ENCODE results near the gene SYPL2. TPM values are rescaled to one million over a fixed set of nuclear protein-coding genes. Genes with fewer than 3 reads are reported as not detected.

Gene SYPL2
- polyA plus RNA-seq, 2 of the 4 experiments (the other 2 are of a cell fraction), result 0.04 to 0.05 TPM

GRCh38 chr1:109501644-109502363 lies 35.5 kb downstream of the SYPL2 start (continued):
- TF ChIP-seq NFE2L2 (conservative IDR thresholded peaks at IDR 0.05; ENCODE audit: low read length), result no peak

- POLR2A ChIA-PET, result no interaction called here
- no peak for ATAC-seq
- DNase-seq (ENCODE audit: low read depth in 1 of 2, low spot score in 1 of 2), result no peak
These were observed 36.1 kb downstream of the SYPL2 start for GRCh38 chr1:109502364-109502851.

DNA sequence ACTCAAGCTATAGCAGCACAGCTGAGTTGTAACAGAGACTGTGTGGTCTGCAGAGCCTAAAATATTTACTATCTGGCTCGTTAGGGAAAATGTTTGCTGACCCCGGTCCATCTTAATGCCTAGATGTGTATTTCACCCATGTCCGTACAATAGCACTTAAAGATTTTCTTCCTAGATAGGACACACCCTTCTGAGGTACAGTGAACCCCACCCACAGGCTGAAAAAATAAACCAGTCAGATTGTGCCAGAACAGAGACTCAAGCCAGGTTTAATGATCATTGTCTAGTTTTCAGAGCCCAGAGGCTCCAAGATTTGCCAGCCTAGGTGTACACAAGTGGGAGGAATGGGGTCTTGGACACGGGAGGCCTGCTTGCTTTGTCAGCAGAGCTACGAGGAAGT lies 37.6 kb downstream of the SYPL2 start:
- Histone ChIP-seq H3K9me3 (no peaks in the 10 kb centered on the region), H3K4me1 (no peaks in the 10 kb centered on the region), H3K4me2 (no peak overlapping the region), H3K4me3 (no peak overlapping the region), H3K27ac (no peak overlapping the region)
- no peak for ATAC-seq
- POLR2A ChIA-PET, result no interaction called here
- no peak for FAIRE-seq
- CTCF ChIA-PET, result interaction anchor here (1.5 to 23.6 kb wide), 4 partner anchors 10 to 43 kb away, joined by 3 to 749 read pairs (median 166); partner anchors contain the start of genes CYB561D1 and GPR61
- TF ChIP-seq CBX2 (IDR thresholded peaks at IDR 0.05; ENCODE audit: borderline replicate concordance, low read depth), result no peak
- TF ChIP-seq SREBF2 (IDR thresholded peaks at IDR 0.05), result no peak
- no peak for TF ChIP-seq HOXB13 (CRISPR knock-in tag; IDR thresholded peaks at IDR 0.05; ENCODE audit: low read depth)
- no peak for TF ChIP-seq RNF2 (IDR thresholded peaks at IDR 0.05; ENCODE audit: borderline replicate concordance, low read depth)
- no peak for TF ChIP-seq ZNF302 (CRISPR knock-in tag; IDR thresholded peaks at IDR 0.05)
- no peak for TF ChIP-seq JUN (IDR thresholded peaks at IDR 0.05)
- DNase-seq (ENCODE audit: low read depth in 1 of 2, low spot score in 1 of 2), result no peak
- 69% methylated on average over 5 of the region's 5 CpGs for WGBS (ENCODE audit: missing lambda C conversion rate)

More at GRCh38 chr1:109502364-109502851, 36.1 kb downstream of the SYPL2 start:
- WGBS (ENCODE audit: missing lambda C conversion rate), result 93% methylated on average over 3 of the region's 3 CpGs
- TF ChIP-seq CHD4 (IDR thresholded peaks at IDR 0.05; ENCODE audit: borderline replicate concordance) (no peak), HOXB13 (CRISPR knock-in tag; IDR thresholded peaks at IDR 0.05; ENCODE audit: low read depth) (no peak), HES2 (IDR thresholded peaks at IDR 0.05) (no peak), PHF8 (IDR thresholded peaks at IDR 0.05; ENCODE audit: borderline replicate concordance, low read depth) (no peak), JUN (IDR thresholded peaks at IDR 0.05) (no peak), TP53 (CRISPR knock-in tag; IDR thresholded peaks at IDR 0.05) (no peak), FOXS1 (CRISPR knock-in tag; IDR thresholded peaks at IDR 0.05) (no peak), SREBF2 (IDR thresholded peaks at IDR 0.05) (no peak), MAZ (IDR thresholded peaks at IDR 0.05; ENCODE audit: borderline replicate concordance, low read depth, low read length) (no peak), HOXA7 (CRISPR knock-in tag; IDR thresholded peaks at IDR 0.05) (no peak), NFE2L2 (conservative IDR thresholded peaks at IDR 0.05; ENCODE audit: low read length) (no peak), PBX3 (IDR thresholded peaks at IDR 0.05) (no peak), ESRRA (IDR thresholded peaks at IDR 0.05; ENCODE audit: borderline replicate concordance, low read length) (no peak), HDAC2 (IDR thresholded peaks at IDR 0.05) (no peak), BHLHE40 (IDR thresholded peaks at IDR 0.05; ENCODE audit: low read depth, low read length) (no peak), CHD2 (IDR thresholded peaks at IDR 0.05; ENCODE audit: low read length, partially characterized antibody) (no peak), HOXB5 (CRISPR knock-in tag; IDR thresholded peaks at IDR 0.05) (no peak)
- TF ChIP-seq, protein P1, sequence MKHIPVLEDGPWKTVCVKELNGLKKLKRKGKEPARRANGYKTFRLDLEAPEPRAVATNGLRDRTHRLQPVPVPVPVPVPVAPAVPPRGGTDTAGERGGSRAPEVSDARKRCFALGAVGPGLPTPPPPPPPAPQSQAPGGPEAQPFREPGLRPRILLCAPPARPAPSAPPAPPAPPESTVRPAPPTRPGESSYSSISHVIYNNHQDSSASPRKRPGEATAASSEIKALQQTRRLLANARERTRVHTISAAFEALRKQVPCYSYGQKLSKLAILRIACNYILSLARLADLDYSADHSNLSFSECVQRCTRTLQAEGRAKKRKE (CRISPR knock-in tag; IDR thresholded peaks at IDR 0.05; ENCODE audit: low read depth), result no peak
- TF ChIP-seq, protein P2, sequence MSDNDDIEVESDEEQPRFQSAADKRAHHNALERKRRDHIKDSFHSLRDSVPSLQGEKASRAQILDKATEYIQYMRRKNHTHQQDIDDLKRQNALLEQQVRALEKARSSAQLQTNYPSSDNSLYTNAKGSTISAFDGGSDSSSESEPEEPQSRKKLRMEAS (IDR thresholded peaks at IDR 0.05), result no peak
- Histone ChIP-seq H3K27ac (no peak overlapping the region), H3K4me3 (no peak overlapping the region), H3K4me2 (no peak overlapping the region), H3K4me1 (no peaks in the 10 kb centered on the region), H3K9me3 (no peaks in the 10 kb centered on the region)
- no peak for FAIRE-seq
- CTCF ChIA-PET, result interaction anchor here (0.7 to 23.6 kb wide), 6 partner anchors 8 to 29 kb away, joined by 3 to 749 read pairs (median 4); partner anchors contain the start of genes CYB561D1 and GPR61
